ENCODE measurements around the gene CENPP.

Gene CENPP

DNA sequence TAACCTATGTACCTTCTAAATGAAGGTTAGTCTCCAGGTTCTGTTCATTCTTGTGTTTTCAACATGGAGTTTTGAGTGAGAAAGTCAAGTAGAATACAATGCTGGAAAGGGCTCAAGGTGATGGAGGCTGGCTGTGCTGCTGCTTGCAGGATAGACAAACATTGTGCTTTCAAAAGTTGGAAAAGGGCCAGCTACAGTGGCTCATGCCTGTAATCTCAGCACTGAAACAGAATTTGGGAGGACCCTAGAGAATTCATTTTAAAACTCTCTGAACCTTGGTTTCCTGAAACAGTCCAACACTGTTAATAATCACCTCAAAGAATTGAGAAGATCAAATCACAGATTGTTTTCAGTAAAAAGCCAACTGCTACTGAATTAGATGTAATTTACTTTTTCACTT, 16.9 kb upstream of the CENPP start:
- H3K27ac ChIP-seq, result no peak overlapping the region
- no peak for DNase-seq (ENCODE audit: low spot score)
- POLR2A ChIA-PET (ENCODE audit: low non-redundant PET), result no interaction called here
- TF ChIP-seq CTCF (conservative IDR thresholded peaks at IDR 0.05; ENCODE audit: low read depth), result no peak
- CTCF ChIA-PET, result interaction anchor here (1.2 to 1.5 kb wide), 2 partner anchors 10 to 15 kb away, joined by 3 read pairs; no protein-coding TSS in a partner anchor

DNA sequence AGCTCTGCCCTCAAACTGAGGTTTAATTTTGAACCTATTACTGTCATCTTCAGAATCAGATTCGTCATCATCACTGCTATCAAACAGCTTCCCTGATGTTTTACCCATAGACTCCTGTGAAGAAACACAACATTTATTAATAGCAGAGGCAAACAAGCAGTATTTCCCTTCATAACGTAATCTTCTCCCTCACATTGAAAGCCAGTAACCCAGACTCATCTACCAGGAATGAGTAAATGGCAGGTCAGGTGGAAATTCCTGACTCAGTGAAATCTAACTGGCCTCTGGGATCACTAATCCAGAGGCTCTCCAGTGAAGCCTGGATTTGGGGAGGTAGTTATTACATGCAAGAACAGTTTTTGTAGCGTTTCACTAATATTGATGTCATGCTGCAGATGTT, 15.2 kb upstream of the CENPP start:
- CTCF ChIA-PET, result no interaction called here
- H3K27ac ChIP-seq, result no peak overlapping the region
- no peak for TF ChIP-seq CTCF (conservative IDR thresholded peaks at IDR 0.05; ENCODE audit: low read depth)
- DNase-seq (ENCODE audit: low spot score), result no peak
- POLR2A ChIA-PET (ENCODE audit: low non-redundant PET), result no interaction called here

DNA sequence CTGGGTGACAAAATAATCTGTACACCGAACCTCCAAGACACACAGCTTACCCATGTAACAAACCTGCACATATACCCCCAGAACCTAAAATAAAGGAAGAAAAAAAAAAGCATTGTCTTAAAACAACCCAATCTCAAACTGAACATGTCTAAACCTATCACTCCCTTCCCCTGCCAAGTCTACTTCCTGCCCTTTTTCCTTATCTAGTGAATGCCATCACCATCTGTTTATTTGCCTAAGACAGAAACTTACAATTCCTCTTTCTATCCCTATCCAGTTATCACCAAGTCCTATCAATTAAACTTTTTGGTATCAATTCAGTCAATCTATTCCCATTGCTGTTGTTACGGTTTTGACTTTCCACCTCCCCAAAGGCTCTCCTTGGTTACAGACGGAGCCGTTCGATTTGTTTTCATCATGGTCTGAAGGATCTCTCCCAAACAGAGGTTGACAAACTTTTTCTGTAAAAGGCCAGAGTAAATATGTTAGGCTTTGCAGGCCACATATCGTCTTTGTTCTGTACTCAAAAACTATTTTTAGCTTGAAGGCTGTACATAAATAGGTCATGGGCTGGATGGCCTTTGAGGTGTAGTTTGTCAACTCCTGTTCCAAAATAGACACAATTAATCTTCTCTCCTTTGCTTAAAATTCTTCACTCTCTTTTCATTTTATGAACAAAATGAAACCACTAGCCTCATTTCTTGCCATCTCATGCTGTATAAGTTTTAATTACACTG, 12.7 kb upstream of the CENPP start:
- peak overlapping the region; percentile 70 for H3K27ac ChIP-seq
- peak; percentile 57 for DNase-seq (ENCODE audit: low spot score)
- no peak for TF ChIP-seq CTCF (conservative IDR thresholded peaks at IDR 0.05; ENCODE audit: low read depth)
- CTCF ChIA-PET, result interaction anchor here (0.6 kb wide), 2 partner anchors 142 to 175 kb away, joined by 3 to 5 read pairs; no protein-coding TSS in a partner anchor
- POLR2A ChIA-PET (ENCODE audit: low non-redundant PET), result no interaction called here

- CTCF ChIA-PET, result no interaction called here
- no peak for DNase-seq (ENCODE audit: low spot score)
- H3K27ac ChIP-seq, result peak overlapping the region; percentile 68
- TF ChIP-seq CTCF (conservative IDR thresholded peaks at IDR 0.05; ENCODE audit: low read depth), result no peak
- POLR2A ChIA-PET (ENCODE audit: low non-redundant PET), result no interaction called here
Observed at GRCh38 chr9:92313624-92314012, 12.1 kb upstream of the CENPP start.

DNA sequence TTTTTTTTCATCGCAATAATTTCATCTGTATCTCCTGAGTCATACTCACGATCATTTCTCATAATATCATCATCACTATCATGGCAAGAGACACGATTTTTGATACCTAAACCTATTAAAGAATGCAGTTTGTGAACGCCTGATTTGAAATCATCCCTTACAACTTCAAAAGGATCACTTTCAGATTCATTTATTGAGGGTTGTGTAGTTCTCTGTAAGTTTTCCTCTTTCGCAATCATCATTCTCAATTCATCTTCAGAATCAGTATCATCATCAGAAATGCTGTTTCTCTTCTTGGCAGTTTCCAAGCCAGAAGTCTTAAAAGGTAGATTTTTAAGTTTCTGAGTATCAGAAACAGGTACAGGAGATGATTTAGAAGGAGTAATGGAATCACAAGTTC, 10.3 kb upstream of the CENPP start:
- ChIA-PET CTCF (no interaction called here), POLR2A (ENCODE audit: low non-redundant PET) (no interaction called here)
- no peak overlapping the region for H3K27ac ChIP-seq
- TF ChIP-seq CTCF (conservative IDR thresholded peaks at IDR 0.05; ENCODE audit: low read depth), result no peak
- DNase-seq (ENCODE audit: low spot score), result no peak

- POLR2A ChIA-PET (ENCODE audit: low non-redundant PET), result interaction anchor here (1.0 kb wide), 1 partner anchor 123 kb away, joined by 3 read pairs; no protein-coding TSS in a partner anchor
- CTCF ChIA-PET, result interaction anchor here (0.6 to 1.0 kb wide), 2 partner anchors 8 to 291 kb away, joined by 3 to 7 read pairs; no protein-coding TSS in a partner anchor
- TF ChIP-seq CTCF (conservative IDR thresholded peaks at IDR 0.05; ENCODE audit: low read depth), result no peak
- no peak overlapping the region for H3K27ac ChIP-seq
- no peak for DNase-seq (ENCODE audit: low spot score)
Observed at GRCh38 chr9:92324431-92324830, 1.3 kb upstream of the CENPP start.
